ENCODE results near the gene ZWINT. TPM values are rescaled to one million over a fixed set of nuclear protein-coding genes. Genes with fewer than 3 reads are reported as not detected.

ZWINT gene
- total and polyA plus RNA-seq, 9 donors, result 0.46 to 5.4 (median 1.4) TPM

GRCh38 chr10:56327118-56327517 is 33.9 kb downstream of the ZWINT start:
- H3K9me3 ChIP-seq, result no peaks in the 10 kb centered on the region
- H3K36me3 ChIP-seq, result no peaks in the 10 kb centered on the region
- no peak for DNase-seq
- 61 to 71% (median 66%) methylated on average over 3 of the region's 3 CpGs for WGBS, 3 donors
- H3K27me3 ChIP-seq, result no peaks in the 10 kb centered on the region
- H3K27ac ChIP-seq, result no peak overlapping the region
- intact Hi-C loops (cut with DNase I), result no loop called here
- no peaks in the 10 kb centered on the region for H3K4me1 ChIP-seq (ENCODE audit: insufficient read depth)
- TF ChIP-seq EP300 (IDR thresholded peaks at IDR 0.05) (no peak), POLR2A (IDR thresholded peaks at IDR 0.05) (no peak), CTCF (IDR thresholded peaks at IDR 0.05) (no peak)
- no peak overlapping the region for H3K4me3 ChIP-seq

- Histone ChIP-seq H3K27me3 (no peaks in the 10 kb centered on the region), H3K4me3 (no peak overlapping the region), H3K9me3 (no peaks in the 10 kb centered on the region), H3K36me3 (no peaks in the 10 kb centered on the region), H3K4me1 (ENCODE audit: insufficient read depth) (no peaks in the 10 kb centered on the region), H3K27ac (no peak overlapping the region)
- DNase-seq, result no peak
- no peak for TF ChIP-seq EP300 (IDR thresholded peaks at IDR 0.05)
- TF ChIP-seq POLR2A (IDR thresholded peaks at IDR 0.05), result no peak
- TF ChIP-seq CTCF (IDR thresholded peaks at IDR 0.05), result no peak
- intact Hi-C loops (cut with DNase I), result no loop called here
These were observed 41.7 kb downstream of the ZWINT start for GRCh38 chr10:56319386-56319785.

- 52 to 60% (median 54%) methylated on average over 2 of the region's 2 CpGs for WGBS, 3 donors
- Histone ChIP-seq H3K4me1 (ENCODE audit: insufficient read depth) (no peaks in the 10 kb centered on the region), H3K4me3 (no peak overlapping the region), H3K27ac (no peak overlapping the region), H3K27me3 (no peaks in the 10 kb centered on the region), H3K9me3 (no peaks in the 10 kb centered on the region), H3K36me3 (no peaks in the 10 kb centered on the region)
- no peak for DNase-seq
- TF ChIP-seq CTCF (IDR thresholded peaks at IDR 0.05) (no peak), EP300 (IDR thresholded peaks at IDR 0.05) (no peak), POLR2A (IDR thresholded peaks at IDR 0.05) (no peak)
- intact Hi-C loops (cut with DNase I), result no loop called here
These were observed 42.2 kb downstream of the ZWINT start for GRCh38 chr10:56318816-56319215.

GRCh38 chr10:56317603-56318002 is 43.5 kb downstream of the ZWINT start:
- Histone ChIP-seq H3K4me1 (ENCODE audit: insufficient read depth) (no peaks in the 10 kb centered on the region), H3K27ac (no peak overlapping the region), H3K36me3 (no peaks in the 10 kb centered on the region), H3K27me3 (no peaks in the 10 kb centered on the region), H3K9me3 (no peaks in the 10 kb centered on the region), H3K4me3 (no peak overlapping the region)
- TF ChIP-seq POLR2A (IDR thresholded peaks at IDR 0.05) (no peak), CTCF (IDR thresholded peaks at IDR 0.05) (no peak), EP300 (IDR thresholded peaks at IDR 0.05) (no peak)
- intact Hi-C loops (cut with DNase I), result no loop called here
- peak in 1 of 5 donors; percentile 7 for DNase-seq
- 73 to 95% (median 90%) methylated on average over 3 of the region's 3 CpGs for WGBS, 3 donors

- Histone ChIP-seq H3K9me3 (no peaks in the 10 kb centered on the region), H3K27ac (no peak overlapping the region), H3K36me3 (no peaks in the 10 kb centered on the region), H3K27me3 (no peaks in the 10 kb centered on the region), H3K4me1 (ENCODE audit: insufficient read depth) (no peaks in the 10 kb centered on the region), H3K4me3 (no peak overlapping the region)
- intact Hi-C loops (cut with DNase I), result no loop called here
- TF ChIP-seq CTCF (IDR thresholded peaks at IDR 0.05), result no peak
- no peak for TF ChIP-seq POLR2A (IDR thresholded peaks at IDR 0.05)
- no peak for TF ChIP-seq EP300 (IDR thresholded peaks at IDR 0.05)
- DNase-seq, result no peak
These were observed 44.5 kb downstream of the ZWINT start for GRCh38 chr10:56316603-56317002.

Measured in ovary (tissue), 9 donors.